ENCODE data around the gene NXT1. TPM values are rescaled to one million over a fixed set of nuclear protein-coding genes. Genes with fewer than 3 reads are reported as not detected.
A peak's percentile ranks its signal among the peaks of the same experiment; 100 is the strongest.

Gene NXT1
- total and polyA plus RNA-seq, 10 of the 15 experiments (the other 5 are each of a cell fraction or from before 2014, with no cell fraction given) = 10.2 to 66.7 (median 44.0) TPM

DNA sequence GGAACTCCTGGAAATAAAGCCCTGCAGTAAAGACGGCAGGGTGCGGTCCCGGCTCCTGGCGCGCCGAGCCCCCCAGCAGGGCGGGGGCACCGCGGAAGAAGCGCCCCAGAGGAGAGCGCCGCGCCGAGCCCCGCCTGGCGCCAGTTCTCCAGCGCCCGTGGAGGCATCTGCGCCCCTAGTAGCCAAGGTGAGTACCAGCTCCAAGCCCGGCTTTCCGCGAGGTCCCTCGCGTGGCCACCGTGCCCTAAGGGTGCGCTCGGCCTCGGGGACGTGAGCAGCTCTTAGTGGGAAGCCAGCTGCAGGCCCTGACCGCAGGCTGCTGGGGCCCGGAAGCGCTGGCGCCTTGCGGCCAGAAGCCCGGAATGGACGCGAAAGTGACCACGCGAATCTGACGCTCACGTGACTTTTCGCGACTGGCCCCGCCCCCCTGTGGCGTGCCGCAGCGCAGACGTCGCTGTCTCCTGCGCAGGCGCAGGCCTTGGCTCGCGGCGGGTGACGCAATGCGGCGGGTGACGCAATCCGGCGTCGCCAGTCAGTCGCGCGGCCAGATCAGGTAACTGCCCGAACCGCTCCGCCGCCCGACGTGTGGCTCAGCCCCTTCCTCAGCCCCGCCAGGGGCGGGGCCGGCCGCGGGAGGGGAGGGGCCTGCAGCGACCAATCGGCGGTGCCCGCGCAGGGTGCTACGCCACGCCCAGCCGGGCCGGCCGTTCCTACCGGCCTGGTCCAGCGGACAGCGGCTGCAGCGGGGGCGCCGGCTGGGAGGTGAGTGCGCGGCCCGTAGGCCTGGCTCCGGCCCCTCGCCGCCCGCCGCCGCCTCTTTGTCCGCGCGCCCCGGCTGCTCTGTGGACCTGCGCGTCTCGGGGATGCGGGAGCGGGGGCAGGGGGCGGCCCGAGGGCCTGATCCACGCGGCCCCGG is 11.1 kb downstream of the NXT1 start, which contains the start of gene GZF1:
Gene GZF1 (plus strand): TSS at position 707 of the 916 bp plus-strand sequence. CDS start 2,202 bp downstream, outside the sequence.
- intact Hi-C loops (cut with micrococcal nuclease; ENCODE audit: unreplicated experiment) = loop anchor here (5.0 kb wide), 1 partner anchor 266 kb away; no protein-coding TSS in a partner anchor
- in situ Hi-C loops (cut with MboI) = loop anchor here (25.0 kb wide), 2 partner anchors 1701 to 1901 kb away; partner anchors contain the start of gene ACSS1
- under 1% methylated on average over 72 of the region's 114 CpGs for WGBS (ENCODE audit: insufficient coverage, insufficient replicate concordance, low lambda C conversion rate, missing lambda C conversion rate)
- ChIA-PET POLR2A (interaction anchor here (0.6 to 4.5 kb wide), 5 partner anchors 9 to 58 kb away, joined by 3 to 61 read pairs (median 3); partner anchors contain the start of gene NXT1), CTCF (interaction anchor here (1.2 to 1.5 kb wide), 2 partner anchors 9 to 12 kb away, joined by 3 to 4 read pairs; no protein-coding TSS in a partner anchor), RAD21 (ENCODE audit: unreplicated experiment) (interaction anchor here (1.1 to 3.6 kb wide), 2 partner anchors 12 to 60 kb away, joined by 3 to 11 read pairs; partner anchors contain the start of genes NAPB and NXT1), SMC1A (ENCODE audit: uncharacterized antibody, unreplicated experiment) (no interaction called here)
- Histone ChIP-seq H3K9me3 (replicated peaks; ENCODE audit: control insufficient read depth, insufficient read depth, low read length) (no peaks in the 10 kb centered on the region), H3K36me3 (ENCODE audit: control insufficient read depth in 2 of 2, insufficient read depth in 2 of 2, low read length in 1 of 2) (peaks cover 3 to 4% of the 10 kb centered on the region in 2 experiments; a peak in 3 of 4 replicates), H3K79me2 (ENCODE audit: control insufficient read depth, insufficient read depth, low read length) (peaks cover 50% of the 10 kb centered on the region), H3K27ac (ENCODE audit: control insufficient read depth, insufficient read depth) (peak within 1 kb of the TSS; percentile 92), H2AFZ (ENCODE audit: control insufficient read depth, low read depth, low read length) (peak within 1 kb of the TSS; percentile 78), H3K9ac (ENCODE audit: control insufficient read depth, insufficient read depth, low read length) (peak within 1 kb of the TSS; percentile 94), H3K4me3 (peak within 1 kb of the TSS; percentile 81), H3K4me1 (ENCODE audit: control insufficient read depth, insufficient read depth, low read length) (peaks cover 20% of the 10 kb centered on the region), H3K27me3 (replicated peaks in 1 of 2; ENCODE audit: control insufficient read depth in 2 of 2, insufficient read depth in 2 of 2, low read length in 1 of 2) (no peaks in the 10 kb centered on the region), H4K20me1 (ENCODE audit: control insufficient read depth, insufficient read depth) (no peaks in the 10 kb centered on the region), H3K4me2 (ENCODE audit: control insufficient read depth, insufficient read depth) (peak within 1 kb of the TSS; percentile 96)
- DNase-seq (ENCODE audit: low read depth, low spot score) = peak; percentile 95
- BruUV-seq (replicated peaks) = no TSS peak
- ATAC-seq = peak; percentile 85
- peak; percentile 85 for FAIRE-seq
- no peak for TF ChIP-seq RCOR1 (conservative IDR thresholded peaks at IDR 0.05; ENCODE audit: low read depth, low read length)
- TF ChIP-seq TARDBP (IDR thresholded peaks at IDR 0.05; ENCODE audit: borderline replicate concordance) = 0 out of 2 replicates have a peak, but pooled peaks have one; percentile 13
- TF ChIP-seq, protein P1, sequence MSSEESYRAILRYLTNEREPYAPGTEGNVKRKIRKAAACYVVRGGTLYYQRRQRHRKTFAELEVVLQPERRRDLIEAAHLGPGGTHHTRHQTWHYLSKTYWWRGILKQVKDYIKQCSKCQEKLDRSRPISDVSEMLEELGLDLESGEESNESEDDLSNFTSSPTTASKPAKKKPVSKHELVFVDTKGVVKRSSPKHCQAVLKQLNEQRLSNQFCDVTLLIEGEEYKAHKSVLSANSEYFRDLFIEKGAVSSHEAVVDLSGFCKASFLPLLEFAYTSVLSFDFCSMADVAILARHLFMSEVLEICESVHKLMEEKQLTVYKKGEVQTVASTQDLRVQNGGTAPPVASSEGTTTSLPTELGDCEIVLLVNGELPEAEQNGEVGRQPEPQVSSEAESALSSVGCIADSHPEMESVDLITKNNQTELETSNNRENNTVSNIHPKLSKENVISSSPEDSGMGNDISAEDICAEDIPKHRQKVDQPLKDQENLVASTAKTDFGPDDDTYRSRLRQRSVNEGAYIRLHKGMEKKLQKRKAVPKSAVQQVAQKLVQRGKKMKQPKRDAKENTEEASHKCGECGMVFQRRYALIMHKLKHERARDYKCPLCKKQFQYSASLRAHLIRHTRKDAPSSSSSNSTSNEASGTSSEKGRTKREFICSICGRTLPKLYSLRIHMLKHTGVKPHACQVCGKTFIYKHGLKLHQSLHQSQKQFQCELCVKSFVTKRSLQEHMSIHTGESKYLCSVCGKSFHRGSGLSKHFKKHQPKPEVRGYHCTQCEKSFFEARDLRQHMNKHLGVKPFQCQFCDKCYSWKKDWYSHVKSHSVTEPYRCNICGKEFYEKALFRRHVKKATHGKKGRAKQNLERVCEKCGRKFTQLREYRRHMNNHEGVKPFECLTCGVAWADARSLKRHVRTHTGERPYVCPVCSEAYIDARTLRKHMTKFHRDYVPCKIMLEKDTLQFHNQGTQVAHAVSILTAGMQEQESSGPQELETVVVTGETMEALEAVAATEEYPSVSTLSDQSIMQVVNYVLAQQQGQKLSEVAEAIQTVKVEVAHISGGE (CRISPR knock-in tag; IDR thresholded peaks at IDR 0.05) = no peak
- TF ChIP-seq, protein P2, sequence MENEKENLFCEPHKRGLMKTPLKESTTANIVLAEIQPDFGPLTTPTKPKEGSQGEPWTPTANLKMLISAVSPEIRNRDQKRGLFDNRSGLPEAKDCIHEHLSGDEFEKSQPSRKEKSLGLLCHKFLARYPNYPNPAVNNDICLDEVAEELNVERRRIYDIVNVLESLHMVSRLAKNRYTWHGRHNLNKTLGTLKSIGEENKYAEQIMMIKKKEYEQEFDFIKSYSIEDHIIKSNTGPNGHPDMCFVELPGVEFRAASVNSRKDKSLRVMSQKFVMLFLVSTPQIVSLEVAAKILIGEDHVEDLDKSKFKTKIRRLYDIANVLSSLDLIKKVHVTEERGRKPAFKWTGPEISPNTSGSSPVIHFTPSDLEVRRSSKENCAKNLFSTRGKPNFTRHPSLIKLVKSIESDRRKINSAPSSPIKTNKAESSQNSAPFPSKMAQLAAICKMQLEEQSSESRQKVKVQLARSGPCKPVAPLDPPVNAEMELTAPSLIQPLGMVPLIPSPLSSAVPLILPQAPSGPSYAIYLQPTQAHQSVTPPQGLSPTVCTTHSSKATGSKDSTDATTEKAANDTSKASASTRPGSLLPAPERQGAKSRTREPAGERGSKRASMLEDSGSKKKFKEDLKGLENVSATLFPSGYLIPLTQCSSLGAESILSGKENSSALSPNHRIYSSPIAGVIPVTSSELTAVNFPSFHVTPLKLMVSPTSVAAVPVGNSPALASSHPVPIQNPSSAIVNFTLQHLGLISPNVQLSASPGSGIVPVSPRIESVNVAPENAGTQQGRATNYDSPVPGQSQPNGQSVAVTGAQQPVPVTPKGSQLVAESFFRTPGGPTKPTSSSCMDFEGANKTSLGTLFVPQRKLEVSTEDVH (IDR thresholded peaks at IDR 0.05; ENCODE audit: low read depth, partially characterized antibody) = no peak
- TF ChIP-seq SMARCA5 (IDR thresholded peaks at IDR 0.05) = peak; percentile 69; the same call in 1 of the 2 replicates
- peak; percentile 49 for TF ChIP-seq BACH1 (IDR thresholded peaks at IDR 0.05; ENCODE audit: borderline replicate concordance)
- TF ChIP-seq SUPT20H (IDR thresholded peaks at IDR 0.05; ENCODE audit: borderline replicate concordance, control insufficient read depth, low read depth, low read length) = no peak
- no peak for TF ChIP-seq HDAC6 (IDR thresholded peaks at IDR 0.05; ENCODE audit: unreplicated experiment)
- TF ChIP-seq ATF3 (IDR thresholded peaks at IDR 0.05; ENCODE audit: borderline replicate concordance, extremely low read depth, low read depth, low read length) = peak; percentile 95
- TF ChIP-seq EZH2 (IDR thresholded peaks at IDR 0.05; ENCODE audit: borderline replicate concordance, control insufficient read depth, low read depth, low read length) = no peak
- peak in 1 of 2 experiments; percentile 97; a peak in 2 of 4 replicates for TF ChIP-seq CEBPB (IDR thresholded peaks at IDR 0.05; ENCODE audit: borderline replicate concordance in 1 of 2, low read depth in 2 of 2, low read length in 2 of 2)
- peak; percentile 89 for TF ChIP-seq USF2 (IDR thresholded peaks at IDR 0.05; ENCODE audit: borderline replicate concordance, low read depth, low read length)
- no peak for TF ChIP-seq PAX8 (IDR thresholded peaks at IDR 0.05)

Measured in GM12878 (cell line).